ENCODE results near the gene SP3. TPM values are rescaled to one million over a fixed set of nuclear protein-coding genes. Genes with fewer than 3 reads are reported as not detected.
A peak's percentile ranks its signal among the peaks of the same experiment; 100 is the strongest.

Gene SP3
- polyA plus RNA-seq, 3 donors: 44.8 to 66.2 (median 54.2) TPM

DNA sequence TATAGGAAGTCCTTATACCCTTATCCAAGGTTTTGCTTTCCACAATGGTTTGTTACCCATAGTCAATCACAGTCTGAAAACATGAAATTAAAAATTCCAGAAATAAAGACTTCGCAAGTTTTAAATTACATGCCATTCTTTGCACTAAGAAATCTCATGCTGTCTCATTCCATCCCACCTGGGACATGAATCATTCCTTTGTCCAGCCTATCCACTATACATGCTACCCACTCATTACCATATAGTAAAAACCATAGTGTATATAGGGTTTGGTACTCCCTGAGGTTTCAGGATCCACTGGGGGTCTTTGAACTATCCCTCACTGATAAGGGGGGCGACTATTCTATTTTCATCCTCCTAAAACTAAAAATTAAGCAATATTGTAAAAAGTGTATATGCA lies 17.0 kb downstream of the SP3 start:
- WGBS (ENCODE audit: insufficient coverage): 100% methylated on average over 1 of the region's 2 CpGs
- peaks cover 37 to 57% of the 10 kb centered on the region in 2 donors for H3K36me3 Mint-ChIP-seq
- peaks cover 100% of the 10 kb centered on the region for H4K20me1 ChIP-seq (ENCODE audit: insufficient read depth, low read length)
- H3K4me2 ChIP-seq (replicated peaks; ENCODE audit: extremely low read depth, low read length, poor library complexity, severe bottlenecking): no peak overlapping the region
- H3K4me1 ChIP-seq (ENCODE audit: control insufficient read depth in 1 of 2, insufficient read depth in 2 of 2, low read length in 2 of 2): peaks cover 30 to 63% of the 10 kb centered on the region in 2 donors
- H3K9me3 ChIP-seq (replicated peaks in 1 of 2; ENCODE audit: control insufficient read depth in 1 of 2, insufficient read depth in 1 of 2, low read length in 2 of 2): no peaks in the 10 kb centered on the region
- no peaks in the 10 kb centered on the region for H3K27me3 Mint-ChIP-seq (ENCODE audit: low read depth in 3 of 3)
- TF ChIP-seq, protein P1, sequence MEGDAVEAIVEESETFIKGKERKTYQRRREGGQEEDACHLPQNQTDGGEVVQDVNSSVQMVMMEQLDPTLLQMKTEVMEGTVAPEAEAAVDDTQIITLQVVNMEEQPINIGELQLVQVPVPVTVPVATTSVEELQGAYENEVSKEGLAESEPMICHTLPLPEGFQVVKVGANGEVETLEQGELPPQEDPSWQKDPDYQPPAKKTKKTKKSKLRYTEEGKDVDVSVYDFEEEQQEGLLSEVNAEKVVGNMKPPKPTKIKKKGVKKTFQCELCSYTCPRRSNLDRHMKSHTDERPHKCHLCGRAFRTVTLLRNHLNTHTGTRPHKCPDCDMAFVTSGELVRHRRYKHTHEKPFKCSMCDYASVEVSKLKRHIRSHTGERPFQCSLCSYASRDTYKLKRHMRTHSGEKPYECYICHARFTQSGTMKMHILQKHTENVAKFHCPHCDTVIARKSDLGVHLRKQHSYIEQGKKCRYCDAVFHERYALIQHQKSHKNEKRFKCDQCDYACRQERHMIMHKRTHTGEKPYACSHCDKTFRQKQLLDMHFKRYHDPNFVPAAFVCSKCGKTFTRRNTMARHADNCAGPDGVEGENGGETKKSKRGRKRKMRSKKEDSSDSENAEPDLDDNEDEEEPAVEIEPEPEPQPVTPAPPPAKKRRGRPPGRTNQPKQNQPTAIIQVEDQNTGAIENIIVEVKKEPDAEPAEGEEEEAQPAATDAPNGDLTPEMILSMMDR (IDR thresholded peaks at IDR 0.05): no peak
- H3K9me3 Mint-ChIP-seq: no peaks in the 10 kb centered on the region
- no peak overlapping the region for H2AFZ ChIP-seq (ENCODE audit: insufficient read depth, low read depth, low read length, poor library complexity, severe bottlenecking)
- peaks cover 100% of the 10 kb centered on the region for H3K79me2 ChIP-seq (ENCODE audit: insufficient read depth, low read length)
- DNase-seq: no peak
- peaks cover 78% of the 10 kb centered on the region for H3K4me1 Mint-ChIP-seq
- H3K27ac Mint-ChIP-seq: peak overlapping the region in 1 of 7 donors; percentile 15
- no peak overlapping the region for H3K27ac ChIP-seq (ENCODE audit: low read depth in 1 of 2, low read length in 2 of 2)
- intact Hi-C loops (cut with micrococcal nuclease): no loop called here
- H3K9ac ChIP-seq (ENCODE audit: insufficient read depth, low read length, poor library complexity, severe bottlenecking): no peak overlapping the region
- H3K36me3 ChIP-seq (replicated peaks in 1 of 2; ENCODE audit: control insufficient read depth in 1 of 2, insufficient read depth in 2 of 2, low read length in 2 of 2): peaks cover 6 to 50% of the 10 kb centered on the region in 2 donors
- no peaks in the 10 kb centered on the region for H3K27me3 ChIP-seq (ENCODE audit: control insufficient read depth in 2 of 2, insufficient read depth in 2 of 2, low read length in 2 of 2)
- H3K4me3 ChIP-seq (replicated peaks in 1 of 3; ENCODE audit: low read depth in 2 of 3, low read length in 3 of 3): no peak overlapping the region
- no peak overlapping the region for H3K4me3 Mint-ChIP-seq

DNA sequence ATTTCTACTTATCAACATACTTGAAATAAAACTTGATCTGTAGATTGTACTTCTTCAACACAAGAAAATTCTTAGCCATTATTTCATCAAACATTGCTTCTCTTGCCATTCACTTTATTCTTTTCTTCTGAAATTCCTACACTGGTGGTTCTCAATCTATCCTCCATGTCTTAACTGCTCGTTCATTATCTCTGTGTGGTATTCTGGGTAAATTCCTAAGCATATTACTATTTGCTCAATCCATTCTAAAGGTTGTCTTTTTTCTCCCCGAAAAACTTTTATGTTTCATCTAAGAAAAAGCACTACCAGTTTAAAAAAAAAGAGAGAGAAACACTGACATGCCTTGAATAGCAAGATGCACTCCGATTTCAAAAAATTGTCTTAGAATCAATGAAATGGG lies 18.0 kb downstream of the SP3 start:
- Mint-ChIP-seq H3K9me3 (no peaks in the 10 kb centered on the region), H3K4me1 (peaks cover 77% of the 10 kb centered on the region), H3K27me3 (ENCODE audit: low read depth in 3 of 3) (no peaks in the 10 kb centered on the region), H3K36me3 (peaks cover 29 to 54% of the 10 kb centered on the region in 2 donors), H3K27ac (peak overlapping the region in 2 of 7 donors; percentile 33 to 41), H3K4me3 (no peak overlapping the region)
- Histone ChIP-seq H3K9ac (ENCODE audit: insufficient read depth, low read length, poor library complexity, severe bottlenecking) (no peak overlapping the region), H3K36me3 (replicated peaks in 1 of 2; ENCODE audit: control insufficient read depth in 1 of 2, insufficient read depth in 2 of 2, low read length in 2 of 2) (peaks cover 3 to 41% of the 10 kb centered on the region in 2 donors), H3K27me3 (ENCODE audit: control insufficient read depth in 2 of 2, insufficient read depth in 2 of 2, low read length in 2 of 2) (no peaks in the 10 kb centered on the region), H3K4me3 (replicated peaks in 1 of 3; ENCODE audit: low read depth in 2 of 3, low read length in 3 of 3) (no peak overlapping the region), H3K9me3 (replicated peaks in 1 of 2; ENCODE audit: control insufficient read depth in 1 of 2, insufficient read depth in 1 of 2, low read length in 2 of 2) (no peaks in the 10 kb centered on the region), H3K79me2 (ENCODE audit: insufficient read depth, low read length) (peaks cover 100% of the 10 kb centered on the region), H3K27ac (ENCODE audit: low read depth in 1 of 2, low read length in 2 of 2) (peak overlapping the region in 1 of 2 donors; percentile 21), H3K4me2 (replicated peaks; ENCODE audit: extremely low read depth, low read length, poor library complexity, severe bottlenecking) (no peak overlapping the region), H2AFZ (ENCODE audit: insufficient read depth, low read depth, low read length, poor library complexity, severe bottlenecking) (no peak overlapping the region), H4K20me1 (ENCODE audit: insufficient read depth, low read length) (peaks cover 100% of the 10 kb centered on the region), H3K4me1 (ENCODE audit: control insufficient read depth in 1 of 2, insufficient read depth in 2 of 2, low read length in 2 of 2) (peaks cover 36 to 63% of the 10 kb centered on the region in 2 donors)
- TF ChIP-seq, protein P1 (IDR thresholded peaks at IDR 0.05): no peak
- intact Hi-C loops (cut with micrococcal nuclease): no loop called here
- WGBS (ENCODE audit: insufficient coverage): no CpG with 5 or more reads among the region's 3 CpGs
- DNase-seq: no peak

Measured in CD14-positive monocyte (primary cell).